K562 (cell line): Measurements from ENCODE around the gene CTSD. TPM values are rescaled to one million over a fixed set of nuclear protein-coding genes. Genes with fewer than 3 reads are reported as not detected.

ENCODE experiments used
- FOXO4 ChIP-seq: fragments of 450-650 bp; formaldehyde crosslinking; IDR thresholded peaks from 2 replicates; pipeline ENCODE4 v1.4.0; 2020; ENCODE audit warnings: mild to moderate bottlenecking, moderate library complexity
- MEF2D ChIP-seq: conservative IDR thresholded peaks from 2 replicates; pipeline ENCODE4 v1.6.1; 2016; ENCODE audit warnings: low read depth, missing genetic modification characterization, missing compliant biosample characterization
- POLR3A ChIP-seq: IDR thresholded peaks from 2 replicates; pipeline ENCODE4 v1.6.1; 2011; ENCODE audit warnings: borderline replicate concordance, mild to moderate bottlenecking, moderate library complexity; ENCODE audit not compliant: insufficient read length, insufficient read depth; ENCODE audit errors: extremely low read depth
- ZNF274 ChIP-seq: IDR thresholded peaks from 2 replicates; pipeline ENCODE4 v1.6.1; 2011; ENCODE audit warnings: low read depth, mild to moderate bottlenecking, low read length, moderate library complexity, borderline replicate concordance
- ZNF592 ChIP-seq: fragments of 450-650 bp; IDR thresholded peaks from 2 replicates; pipeline ENCODE4 v1.6.1; 2017; ENCODE audit warnings: antibody characterized with exemption, mild to moderate bottlenecking
- polyA plus RNA-seq, 8 experiments: library from polyadenylated mRNA; depleted of rRNA in 4 of 8; stranded (reverse) in 5 of 8; unstranded in 3 of 8; fragments of >200 nt; fragmentation: Nextera tagmentation in 2 of 8; fragmentation: Illumina TruSeq in 1 of 8; extraction: Ambion mirVana in 2 of 8; extraction: Trizol in 1 of 8; gene quantifications; 2 replicates each; pipeline versions ENCODE4 v1.2.1 to v1.2.3, GENCODE V29; 2011 to 2014; ENCODE audit warnings: inconsistent platforms in 1 of 8, missing spikeins in 1 of 8
- total RNA-seq, 7 experiments: library from RNA; depleted of rRNA in 6 of 7; stranded (reverse); fragments of >200 nt in 6 of 7; fragmentation: Illumina TruSeq in 2 of 7; extraction: Trizol in 2 of 7; gene quantifications; 2 replicates each; pipeline versions ENCODE4 v1.2.1 to v1.2.3, GENCODE V29; 2011 to 2021; ENCODE audit warnings: low replicate concordance in 1 of 7
- TF ChIP-seq, protein P1 (sequence below), 3 experiments: IDR thresholded peaks in 2 of 3; conservative IDR thresholded peaks in 1 of 3; 2 replicates each; pipeline ENCODE4 v1.5.1; 2011 to 2012; ENCODE audit warnings: low read length in 3 of 3, mild to moderate bottlenecking in 3 of 3, control low read depth in 2 of 3, improper control_type of control experiment in 1 of 3, inconsistent platforms in 1 of 3, low read depth in 1 of 3, mixed read lengths in 1 of 3, moderate library complexity in 1 of 3; ENCODE audit not compliant: insufficient read depth in 2 of 3
- TF ChIP-seq, protein P2 (sequence below): sonication (generic); IDR thresholded peaks from 2 replicates; pipeline ENCODE4 v1.6.1; 2016

The CTSD gene
- total and polyA plus RNA-seq, 9 of the 15 experiments (the other 6 are each of a cell fraction or from before 2014, with no cell fraction given) = 1.0 to 112 (median 40.9) TPM

- no peak for TF ChIP-seq FOXO4 (CRISPR knock-in tag)
- 0 out of 2 replicates have a peak, but pooled peaks have one; percentile 48 for TF ChIP-seq MEF2D
- TF ChIP-seq, protein P1, sequence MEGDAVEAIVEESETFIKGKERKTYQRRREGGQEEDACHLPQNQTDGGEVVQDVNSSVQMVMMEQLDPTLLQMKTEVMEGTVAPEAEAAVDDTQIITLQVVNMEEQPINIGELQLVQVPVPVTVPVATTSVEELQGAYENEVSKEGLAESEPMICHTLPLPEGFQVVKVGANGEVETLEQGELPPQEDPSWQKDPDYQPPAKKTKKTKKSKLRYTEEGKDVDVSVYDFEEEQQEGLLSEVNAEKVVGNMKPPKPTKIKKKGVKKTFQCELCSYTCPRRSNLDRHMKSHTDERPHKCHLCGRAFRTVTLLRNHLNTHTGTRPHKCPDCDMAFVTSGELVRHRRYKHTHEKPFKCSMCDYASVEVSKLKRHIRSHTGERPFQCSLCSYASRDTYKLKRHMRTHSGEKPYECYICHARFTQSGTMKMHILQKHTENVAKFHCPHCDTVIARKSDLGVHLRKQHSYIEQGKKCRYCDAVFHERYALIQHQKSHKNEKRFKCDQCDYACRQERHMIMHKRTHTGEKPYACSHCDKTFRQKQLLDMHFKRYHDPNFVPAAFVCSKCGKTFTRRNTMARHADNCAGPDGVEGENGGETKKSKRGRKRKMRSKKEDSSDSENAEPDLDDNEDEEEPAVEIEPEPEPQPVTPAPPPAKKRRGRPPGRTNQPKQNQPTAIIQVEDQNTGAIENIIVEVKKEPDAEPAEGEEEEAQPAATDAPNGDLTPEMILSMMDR (IDR thresholded peaks at IDR 0.05 in 2 of 3, conservative IDR thresholded peaks at IDR 0.05 in 1 of 3; ENCODE audit: insufficient read depth in 2 of 3, low read depth in 1 of 3, low read length in 3 of 3) = no peak
- TF ChIP-seq ZNF592 = no peak
- no peak for TF ChIP-seq ZNF274
- TF ChIP-seq, protein P2, sequence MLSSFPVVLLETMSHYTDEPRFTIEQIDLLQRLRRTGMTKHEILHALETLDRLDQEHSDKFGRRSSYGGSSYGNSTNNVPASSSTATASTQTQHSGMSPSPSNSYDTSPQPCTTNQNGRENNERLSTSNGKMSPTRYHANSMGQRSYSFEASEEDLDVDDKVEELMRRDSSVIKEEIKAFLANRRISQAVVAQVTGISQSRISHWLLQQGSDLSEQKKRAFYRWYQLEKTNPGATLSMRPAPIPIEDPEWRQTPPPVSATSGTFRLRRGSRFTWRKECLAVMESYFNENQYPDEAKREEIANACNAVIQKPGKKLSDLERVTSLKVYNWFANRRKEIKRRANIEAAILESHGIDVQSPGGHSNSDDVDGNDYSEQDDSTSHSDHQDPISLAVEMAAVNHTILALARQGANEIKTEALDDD = no peak
- no peak for TF ChIP-seq POLR3A
Observed at GRCh38 chr11:1782831-1783724, 19.4 kb upstream of the CTSD start (continued).
